Spleen (tissue), 11 donors: ENCODE results near the gene ITPRID2. TPM values are rescaled to one million over a fixed set of nuclear protein-coding genes. Genes with fewer than 3 reads are reported as not detected.

Experiments used
- DNase-seq: peaks from one replicate; pipeline ENCODE4 v3.0.0-alpha.2; 2020
- H3K27ac ChIP-seq, 8 donors: fragments of 200-600 bp; sonication (generic) in 7 of 8; 1 replicate in 4 of 8; 2 replicates in 4 of 8; pipeline versions ENCODE4 v1.5.0 to v1.8.0; 2016 to 2021; ENCODE audit warnings: inconsistent platforms in 4 of 8, mild to moderate bottlenecking in 4 of 8, moderate library complexity in 1 of 8
- H3K27me3 ChIP-seq, 7 donors: fragments of 200-600 bp; sonication (generic) in 6 of 7; replicated peaks in 1 of 7; 1 replicate in 4 of 7; 2 replicates in 3 of 7; pipeline versions ENCODE4 v1.5.0 to v1.8.0; 2016 to 2021; ENCODE audit warnings: inconsistent platforms in 3 of 7, mild to moderate bottlenecking in 1 of 7
- H3K36me3 ChIP-seq, 6 donors: fragments of 200-600 bp; sonication (generic) in 5 of 6; 1 replicate in 4 of 6; 2 replicates in 2 of 6; pipeline versions ENCODE4 v1.5.0 to v1.8.0; 2016 to 2021; ENCODE audit warnings: inconsistent platforms in 2 of 6
- H3K4me1 ChIP-seq, 6 donors: fragments of 200-600 bp; sonication (generic) in 5 of 6; 1 replicate in 3 of 6; 2 replicates in 3 of 6; pipeline versions ENCODE4 v1.5.0 to v1.8.0; 2016 to 2021; ENCODE audit warnings: inconsistent platforms in 3 of 6
- H3K4me3 ChIP-seq, 8 donors: fragments of 200-600 bp; sonication (generic) in 7 of 8; 1 replicate in 4 of 8; 2 replicates in 4 of 8; pipeline versions ENCODE4 v1.5.0 to v1.8.0; 2016 to 2021; ENCODE audit warnings: inconsistent platforms in 4 of 8, mild to moderate bottlenecking in 4 of 8, moderate library complexity in 2 of 8
- H3K9me3 ChIP-seq, 8 donors: fragments of 200-600 bp; sonication (generic) in 7 of 8; 1 replicate in 4 of 8; 2 replicates in 4 of 8; pipeline versions ENCODE4 v1.5.0 to v1.8.0; 2016 to 2021; ENCODE audit warnings: inconsistent platforms in 4 of 8
- CTCF ChIP-seq, 11 experiments: fragments of 200-600 bp in 7 of 11; fragments of 450-650 bp in 4 of 11; sonication (generic) in 4 of 11; IDR thresholded peaks in 8 of 11; conservative IDR thresholded peaks in 3 of 11; 1 replicate in 7 of 11; 2 replicates in 4 of 11; pipeline versions ENCODE4 v1.4.0 to v1.8.0; 2016 to 2021; ENCODE audit warnings: antibody characterized with exemption in 11 of 11, inconsistent platforms in 4 of 11, mild to moderate bottlenecking in 1 of 11
- POLR2A ChIP-seq, 3 donors: fragments of 450-650 bp; IDR thresholded peaks; one replicate each; pipeline ENCODE4 v1.5.1; 2017; ENCODE audit warnings: antibody characterized with exemption in 3 of 3, mild to moderate bottlenecking in 1 of 3
- POLR2AphosphoS5 ChIP-seq, 3 donors: sonication (generic); formaldehyde crosslinking; IDR thresholded peaks; one replicate each; pipeline ENCODE4 v1.5.1; 2017; ENCODE audit warnings: antibody characterized with exemption in 3 of 3
- WGBS, 5 donors: extraction: QIAGEN DNeasy Blood & Tissue Kit in 3 of 5; methylation state at CpG; one replicate each; pipeline versions ENCODE4 v1.1.5 to v1.1.7; 2013 to 2018; 5-methylcytosine and 5-hydroxymethylcytosine counted together
- intact Hi-C: fragments of 100-400 bp; cut with DNase I; formaldehyde crosslinking; loops from one replicate; pipeline ENCODE4 v1.15.0; 2023; ENCODE audit warnings: low total_unique reads
- polyA plus RNA-seq, 3 donors: library from polyadenylated mRNA; stranded (reverse); fragments of 200-250 nt; gene quantifications; one replicate each; pipeline ENCODE4 v1.2.1, GENCODE V29; 2013
- total RNA-seq, 7 donors: library from RNA; depleted of rRNA in 3 of 7; stranded (reverse); fragments of >200 nt in 3 of 7; fragmentation: NEBNext Ultra II Directional in 4 of 7; extraction: Animal tissue kit (Norgen Biotek cat#: 25700) in 4 of 7; gene quantifications; one replicate each; pipeline versions ENCODE4 v1.1.0 to v1.2.1, GENCODE V29; 2016 to 2021
- donor health status: healthy with polysubstance abuse.
- donor health status: DM: no; HTN: no; CAD: no; lungs with moderate emphysema.
- donor health status: DM: no; HTN: no; CAD: no.
- donor health status: Bipolar disorder and iron deficiency.
- donor health status: healthy.
- donor health status: DM: no; HTN: no; CAD: no.
- donor health status: DM: yes; HTN: yes; CAD: no.

The ITPRID2 gene
- total and polyA plus RNA-seq, 10 donors: 18.0 to 230 (median 120) TPM

- no peak overlapping the region for H3K4me3 ChIP-seq
- intact Hi-C loops: no loop called here
- DNase-seq: no peak
- H3K27ac ChIP-seq: no peak overlapping the region
- H3K36me3 ChIP-seq: no peaks in the 10 kb centered on the region
- H3K9me3 ChIP-seq: no peaks in the 10 kb centered on the region
- TF ChIP-seq POLR2A (IDR thresholded peaks at IDR 0.05) (no peak), CTCF (IDR thresholded peaks at IDR 0.05 in 8 of 11, conservative IDR thresholded peaks at IDR 0.05 in 3 of 11) (no peak), POLR2AphosphoS5 (IDR thresholded peaks at IDR 0.05) (no peak)
- H3K4me1 ChIP-seq: no peaks in the 10 kb centered on the region
- no peaks in the 10 kb centered on the region for H3K27me3 ChIP-seq
- 87 to 99% (median 95%) methylated on average over 8 of the region's 8 CpGs for WGBS, 5 donors
These were observed 53.4 kb downstream of the ITPRID2 start for GRCh38 chr2:181944914-181945291.

- no peaks in the 10 kb centered on the region for H3K36me3 ChIP-seq
- intact Hi-C loops: no loop called here
- DNase-seq: no peak
- TF ChIP-seq POLR2AphosphoS5 (IDR thresholded peaks at IDR 0.05) (no peak), POLR2A (IDR thresholded peaks at IDR 0.05) (no peak), CTCF (IDR thresholded peaks at IDR 0.05 in 8 of 11, conservative IDR thresholded peaks at IDR 0.05 in 3 of 11) (no peak)
- no peaks in the 10 kb centered on the region for H3K9me3 ChIP-seq
- 55 to 76% (median 67%) methylated on average over 1 of the region's 1 CpG for WGBS, 5 donors
- no peak overlapping the region for H3K4me3 ChIP-seq
- H3K4me1 ChIP-seq: no peaks in the 10 kb centered on the region
- no peak overlapping the region for H3K27ac ChIP-seq
- H3K27me3 ChIP-seq: no peaks in the 10 kb centered on the region
These were observed 55.1 kb downstream of the ITPRID2 start for GRCh38 chr2:181946444-181947127.

- Histone ChIP-seq H3K27ac (no peak overlapping the region), H3K27me3 (no peaks in the 10 kb centered on the region), H3K36me3 (no peaks in the 10 kb centered on the region), H3K4me3 (no peak overlapping the region), H3K4me1 (no peaks in the 10 kb centered on the region), H3K9me3 (no peaks in the 10 kb centered on the region)
- no peak for DNase-seq
- intact Hi-C loops: no loop called here
- TF ChIP-seq CTCF (IDR thresholded peaks at IDR 0.05 in 8 of 11, conservative IDR thresholded peaks at IDR 0.05 in 3 of 11) (no peak), POLR2AphosphoS5 (IDR thresholded peaks at IDR 0.05) (no peak), POLR2A (IDR thresholded peaks at IDR 0.05) (no peak)
These were observed 55.7 kb downstream of the ITPRID2 start for GRCh38 chr2:181947273-181947672.

- intact Hi-C loops: no loop called here
- no peak overlapping the region for H3K4me3 ChIP-seq
- H3K4me1 ChIP-seq: no peaks in the 10 kb centered on the region
- no peak overlapping the region for H3K27ac ChIP-seq
- H3K9me3 ChIP-seq: no peaks in the 10 kb centered on the region
- no peaks in the 10 kb centered on the region for H3K36me3 ChIP-seq
- no peak for DNase-seq
- 83 to 91% (median 87%) methylated on average over 2 of the region's 2 CpGs for WGBS, 5 donors
- no peaks in the 10 kb centered on the region for H3K27me3 ChIP-seq
- TF ChIP-seq POLR2AphosphoS5 (IDR thresholded peaks at IDR 0.05) (no peak), POLR2A (IDR thresholded peaks at IDR 0.05) (no peak), CTCF (IDR thresholded peaks at IDR 0.05 in 8 of 11, conservative IDR thresholded peaks at IDR 0.05 in 3 of 11) (no peak)
These were observed 56.7 kb downstream of the ITPRID2 start for GRCh38 chr2:181948227-181948626.
